Measurements from ENCODE around the gene ZBTB47.

ZBTB47 gene

DNA sequence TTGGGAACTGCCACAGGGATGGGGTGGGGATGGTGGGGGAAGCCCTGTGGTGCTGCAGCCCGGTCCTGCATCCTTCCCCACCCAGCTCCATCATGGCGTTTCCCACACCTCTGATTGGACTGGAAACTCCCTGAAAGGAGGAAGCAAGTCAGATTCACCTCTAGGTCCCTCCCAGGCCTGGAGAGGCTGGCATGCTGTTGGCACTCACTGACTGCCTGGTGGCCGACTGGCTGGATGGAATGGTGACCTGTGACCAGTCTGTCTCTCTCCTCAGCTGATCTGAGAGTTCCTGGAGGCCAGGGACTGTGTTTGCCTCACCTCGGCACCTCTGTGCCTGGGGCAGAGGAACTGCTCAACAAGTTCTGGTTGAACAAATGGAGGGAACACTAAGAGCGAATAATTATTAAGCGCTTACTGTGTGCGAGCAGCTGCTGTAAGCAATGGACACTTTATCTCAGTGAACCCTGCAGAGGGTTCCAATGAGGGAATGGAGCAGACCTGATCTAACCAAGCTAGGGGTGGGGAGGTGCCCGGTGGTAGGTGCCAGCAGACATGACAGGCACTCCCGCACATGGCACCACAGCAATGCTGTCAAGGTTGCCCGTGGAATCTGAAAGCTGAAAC lies 52.6 kb downstream of the ZBTB47 start:
- in situ Hi-C loops (cut with HindIII; ENCODE audit: low pct_ligation_motif_present, low sequenced_read_pairs): no loop called here
- Histone ChIP-seq H3K36me3 (replicated peaks) (no peaks in the 10 kb centered on the region), H3K27ac (no peak overlapping the region), H3K27me3 (replicated peaks) (no peaks in the 10 kb centered on the region), H3K4me3 (ENCODE audit: low read depth, low read length) (no peak overlapping the region)
- DNase-seq: no peak
- TF ChIP-seq, protein P1, sequence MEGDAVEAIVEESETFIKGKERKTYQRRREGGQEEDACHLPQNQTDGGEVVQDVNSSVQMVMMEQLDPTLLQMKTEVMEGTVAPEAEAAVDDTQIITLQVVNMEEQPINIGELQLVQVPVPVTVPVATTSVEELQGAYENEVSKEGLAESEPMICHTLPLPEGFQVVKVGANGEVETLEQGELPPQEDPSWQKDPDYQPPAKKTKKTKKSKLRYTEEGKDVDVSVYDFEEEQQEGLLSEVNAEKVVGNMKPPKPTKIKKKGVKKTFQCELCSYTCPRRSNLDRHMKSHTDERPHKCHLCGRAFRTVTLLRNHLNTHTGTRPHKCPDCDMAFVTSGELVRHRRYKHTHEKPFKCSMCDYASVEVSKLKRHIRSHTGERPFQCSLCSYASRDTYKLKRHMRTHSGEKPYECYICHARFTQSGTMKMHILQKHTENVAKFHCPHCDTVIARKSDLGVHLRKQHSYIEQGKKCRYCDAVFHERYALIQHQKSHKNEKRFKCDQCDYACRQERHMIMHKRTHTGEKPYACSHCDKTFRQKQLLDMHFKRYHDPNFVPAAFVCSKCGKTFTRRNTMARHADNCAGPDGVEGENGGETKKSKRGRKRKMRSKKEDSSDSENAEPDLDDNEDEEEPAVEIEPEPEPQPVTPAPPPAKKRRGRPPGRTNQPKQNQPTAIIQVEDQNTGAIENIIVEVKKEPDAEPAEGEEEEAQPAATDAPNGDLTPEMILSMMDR (IDR thresholded peaks at IDR 0.05; ENCODE audit: low read depth, low read length, missing control alignments): no peak

GRCh38 chr3:42706721-42707619 lies 53.5 kb downstream of the ZBTB47 start:
- no peak overlapping the region for H3K27ac ChIP-seq
- in situ Hi-C loops (cut with HindIII; ENCODE audit: low pct_ligation_motif_present, low sequenced_read_pairs): no loop called here
- TF ChIP-seq, protein P1 (IDR thresholded peaks at IDR 0.05; ENCODE audit: low read depth, low read length, missing control alignments): no peak
- H3K4me3 ChIP-seq (ENCODE audit: low read depth, low read length): no peak overlapping the region
- H3K27me3 ChIP-seq (replicated peaks): no peaks in the 10 kb centered on the region
- no peaks in the 10 kb centered on the region for H3K36me3 ChIP-seq (replicated peaks)
- DNase-seq: no peak

- TF ChIP-seq, protein P1 (IDR thresholded peaks at IDR 0.05; ENCODE audit: low read depth, low read length, missing control alignments): no peak
- in situ Hi-C loops (cut with HindIII; ENCODE audit: low pct_ligation_motif_present, low sequenced_read_pairs): no loop called here
- H3K4me3 ChIP-seq (ENCODE audit: low read depth, low read length): no peak overlapping the region
- H3K27me3 ChIP-seq (replicated peaks): no peaks in the 10 kb centered on the region
- no peak for DNase-seq
- H3K27ac ChIP-seq: no peak overlapping the region
- H3K36me3 ChIP-seq (replicated peaks): no peaks in the 10 kb centered on the region
These were observed 54.3 kb downstream of the ZBTB47 start for GRCh38 chr3:42707620-42708355.

- no peak for DNase-seq
- TF ChIP-seq, protein P1 (IDR thresholded peaks at IDR 0.05; ENCODE audit: low read depth, low read length, missing control alignments): no peak
- Histone ChIP-seq H3K36me3 (replicated peaks) (no peaks in the 10 kb centered on the region), H3K27me3 (replicated peaks) (peaks cover 3% of the 10 kb centered on the region), H3K4me3 (ENCODE audit: low read depth, low read length) (no peak overlapping the region), H3K27ac (no peak overlapping the region)
- in situ Hi-C loops (cut with HindIII; ENCODE audit: low pct_ligation_motif_present, low sequenced_read_pairs): no loop called here
These were observed 55.2 kb downstream of the ZBTB47 start for GRCh38 chr3:42708611-42709151.

DNA sequence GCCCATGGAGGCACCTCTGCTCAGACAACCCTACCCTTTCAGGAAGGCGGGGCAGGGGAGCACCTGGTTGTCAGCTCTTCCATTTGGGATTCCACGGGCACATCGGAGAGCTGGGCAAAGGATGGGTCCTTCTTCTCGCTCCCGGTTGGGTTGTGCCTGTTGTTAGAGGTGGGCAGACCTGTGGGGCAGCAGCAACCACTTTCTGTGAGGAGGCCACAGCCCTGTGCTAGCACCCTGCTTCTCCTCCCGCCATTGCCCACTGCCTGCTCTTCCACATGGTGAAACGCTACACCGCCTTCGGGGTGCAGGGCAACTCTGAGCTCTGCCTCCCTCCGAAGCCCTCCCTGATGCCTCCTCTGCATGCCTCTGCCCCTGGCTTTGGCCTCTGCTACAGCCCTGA lies 56.1 kb downstream of the ZBTB47 start:
- in situ Hi-C loops (cut with HindIII; ENCODE audit: low pct_ligation_motif_present, low sequenced_read_pairs): no loop called here
- DNase-seq: no peak
- H3K4me3 ChIP-seq (ENCODE audit: low read depth, low read length): no peak overlapping the region
- no peaks in the 10 kb centered on the region for H3K36me3 ChIP-seq (replicated peaks)
- H3K27me3 ChIP-seq (replicated peaks): peaks cover 3% of the 10 kb centered on the region
- H3K27ac ChIP-seq: no peak overlapping the region
- TF ChIP-seq, protein P1 (IDR thresholded peaks at IDR 0.05; ENCODE audit: low read depth, low read length, missing control alignments): no peak
